Measurements from ENCODE around the gene GAS7.
A peak's percentile ranks its signal among the peaks of the same experiment; 100 is the strongest.

The GAS7 gene

GRCh38 chr17:10193632-10194031 is 4.8 kb downstream of the GAS7 start:
- TF ChIP-seq, protein P1, sequence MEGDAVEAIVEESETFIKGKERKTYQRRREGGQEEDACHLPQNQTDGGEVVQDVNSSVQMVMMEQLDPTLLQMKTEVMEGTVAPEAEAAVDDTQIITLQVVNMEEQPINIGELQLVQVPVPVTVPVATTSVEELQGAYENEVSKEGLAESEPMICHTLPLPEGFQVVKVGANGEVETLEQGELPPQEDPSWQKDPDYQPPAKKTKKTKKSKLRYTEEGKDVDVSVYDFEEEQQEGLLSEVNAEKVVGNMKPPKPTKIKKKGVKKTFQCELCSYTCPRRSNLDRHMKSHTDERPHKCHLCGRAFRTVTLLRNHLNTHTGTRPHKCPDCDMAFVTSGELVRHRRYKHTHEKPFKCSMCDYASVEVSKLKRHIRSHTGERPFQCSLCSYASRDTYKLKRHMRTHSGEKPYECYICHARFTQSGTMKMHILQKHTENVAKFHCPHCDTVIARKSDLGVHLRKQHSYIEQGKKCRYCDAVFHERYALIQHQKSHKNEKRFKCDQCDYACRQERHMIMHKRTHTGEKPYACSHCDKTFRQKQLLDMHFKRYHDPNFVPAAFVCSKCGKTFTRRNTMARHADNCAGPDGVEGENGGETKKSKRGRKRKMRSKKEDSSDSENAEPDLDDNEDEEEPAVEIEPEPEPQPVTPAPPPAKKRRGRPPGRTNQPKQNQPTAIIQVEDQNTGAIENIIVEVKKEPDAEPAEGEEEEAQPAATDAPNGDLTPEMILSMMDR (IDR thresholded peaks at IDR 0.05; ENCODE audit: insufficient read depth, low read length, missing control alignments) = no peak
- ChIA-PET CTCF (interaction anchor here (0.8 to 1.2 kb wide), 3 partner anchors 15 to 421 kb away, joined by 3 to 5 read pairs (median 3); no protein-coding TSS in a partner anchor), POLR2A (interaction anchor here (1.1 kb wide), 2 partner anchors 10 to 66 kb away, joined by 4 read pairs; no protein-coding TSS in a partner anchor)
- DNase-seq (ENCODE audit: low read depth, low spot score) = no peak
- H3K4me3 ChIP-seq (ENCODE audit: low read depth, low read length) = no peak overlapping the region

DNA sequence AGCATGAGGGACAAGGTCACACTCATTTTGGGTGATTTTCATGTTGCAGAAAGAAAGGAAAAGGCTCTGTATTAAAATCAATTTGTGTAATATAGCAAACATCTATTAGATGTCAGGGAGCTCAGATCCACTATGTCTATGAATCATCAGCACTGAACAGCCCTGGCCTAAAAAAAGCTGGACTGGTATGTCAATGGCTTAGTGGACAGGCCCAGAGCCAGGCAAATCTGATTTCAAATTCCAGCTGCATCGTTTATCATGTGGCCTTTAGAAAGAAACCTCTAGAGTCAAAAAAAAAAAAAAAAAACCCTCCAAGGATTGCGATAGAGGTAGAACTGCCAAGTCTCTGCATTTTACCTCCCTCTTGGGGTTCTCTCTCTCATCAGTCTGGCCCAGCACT is 5.4 kb downstream of the GAS7 start:
- DNase-seq (ENCODE audit: low read depth, low spot score) = peak; percentile 51
- POLR2A ChIA-PET = interaction anchor here (1.1 kb wide), 2 partner anchors 9 to 65 kb away, joined by 4 read pairs; no protein-coding TSS in a partner anchor
- H3K4me3 ChIP-seq (ENCODE audit: low read depth, low read length) = no peak overlapping the region
- CTCF ChIA-PET = interaction anchor here (0.6 to 1.2 kb wide), 6 partner anchors 8 to 422 kb away, joined by 3 to 5 read pairs (median 3); no protein-coding TSS in a partner anchor
- TF ChIP-seq, protein P1 (IDR thresholded peaks at IDR 0.05; ENCODE audit: insufficient read depth, low read length, missing control alignments) = no peak

- ChIA-PET CTCF (interaction anchor here (0.8 to 1.2 kb wide), 4 partner anchors 14 to 226 kb away, joined by 3 to 5 read pairs (median 3); no protein-coding TSS in a partner anchor), POLR2A (interaction anchor here (1.1 kb wide), 2 partner anchors 9 to 65 kb away, joined by 4 read pairs; no protein-coding TSS in a partner anchor)
- TF ChIP-seq, protein P1 (IDR thresholded peaks at IDR 0.05; ENCODE audit: insufficient read depth, low read length, missing control alignments) = no peak
- H3K4me3 ChIP-seq (ENCODE audit: low read depth, low read length) = no peak overlapping the region
- DNase-seq (ENCODE audit: low read depth, low spot score) = no peak
These were observed 5.9 kb downstream of the GAS7 start for GRCh38 chr17:10192461-10192860.

DNA sequence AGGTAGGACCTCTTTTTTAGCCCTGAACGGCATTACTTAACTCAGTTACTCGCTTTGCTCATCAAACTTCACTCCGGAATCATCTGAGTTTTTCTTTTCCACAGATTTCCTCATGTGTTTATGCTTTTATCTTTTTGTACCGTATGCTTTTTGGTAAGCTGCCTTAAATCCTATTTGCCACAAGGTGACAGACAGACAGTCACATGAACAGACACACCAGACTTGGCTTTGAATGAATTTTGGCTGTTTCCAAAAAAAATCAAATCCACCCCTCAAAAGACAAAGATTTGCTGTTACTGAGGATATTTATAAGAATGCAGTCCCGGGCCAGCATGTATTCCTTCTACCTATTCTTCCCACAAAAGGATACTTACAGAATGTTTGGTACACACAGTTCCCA is 10.9 kb downstream of the GAS7 start:
- TF ChIP-seq, protein P1 (IDR thresholded peaks at IDR 0.05; ENCODE audit: insufficient read depth, low read length, missing control alignments) = no peak
- no peak overlapping the region for H3K4me3 ChIP-seq (ENCODE audit: low read depth, low read length)
- ChIA-PET CTCF (no interaction called here), POLR2A (no interaction called here)
- DNase-seq (ENCODE audit: low read depth, low spot score) = no peak

DNA sequence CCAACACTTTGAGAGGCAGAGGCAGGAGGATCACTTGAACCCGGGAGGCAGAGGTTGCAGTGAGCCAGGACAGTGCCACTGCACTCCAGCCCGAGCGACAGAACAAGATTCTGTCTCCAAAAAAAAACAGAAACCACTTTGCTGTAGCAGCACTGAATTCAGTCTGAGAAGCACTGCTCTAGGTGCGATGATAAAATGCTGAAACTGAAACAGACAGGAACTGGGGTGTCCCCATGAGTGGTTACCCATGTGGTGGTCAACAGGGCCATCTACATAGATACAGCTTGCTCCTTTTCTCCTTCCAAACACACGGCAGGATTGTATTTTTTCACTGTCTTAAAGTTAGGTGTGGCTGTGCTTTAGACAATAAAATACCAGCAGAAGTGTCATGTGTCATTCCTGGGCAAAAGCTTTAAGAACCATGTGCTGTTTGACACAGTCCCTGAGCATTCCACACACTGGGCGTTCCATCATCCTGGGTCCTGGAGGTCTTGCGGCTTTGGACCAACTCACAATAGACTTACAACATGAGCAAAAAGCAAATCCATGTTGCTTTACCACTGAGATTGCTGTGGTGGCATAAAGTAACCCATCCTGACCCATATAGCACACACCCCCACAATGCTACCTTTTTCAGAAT is 11.5 kb downstream of the GAS7 start:
- no peak overlapping the region for H3K4me3 ChIP-seq (ENCODE audit: low read depth, low read length)
- DNase-seq (ENCODE audit: low read depth, low spot score) = no peak
- CTCF ChIA-PET = no interaction called here
- TF ChIP-seq, protein P1 (IDR thresholded peaks at IDR 0.05; ENCODE audit: insufficient read depth, low read length, missing control alignments) = no peak
- POLR2A ChIA-PET = no interaction called here
